ENCODE data around the gene ZNF469.

ZNF469 gene

DNA sequence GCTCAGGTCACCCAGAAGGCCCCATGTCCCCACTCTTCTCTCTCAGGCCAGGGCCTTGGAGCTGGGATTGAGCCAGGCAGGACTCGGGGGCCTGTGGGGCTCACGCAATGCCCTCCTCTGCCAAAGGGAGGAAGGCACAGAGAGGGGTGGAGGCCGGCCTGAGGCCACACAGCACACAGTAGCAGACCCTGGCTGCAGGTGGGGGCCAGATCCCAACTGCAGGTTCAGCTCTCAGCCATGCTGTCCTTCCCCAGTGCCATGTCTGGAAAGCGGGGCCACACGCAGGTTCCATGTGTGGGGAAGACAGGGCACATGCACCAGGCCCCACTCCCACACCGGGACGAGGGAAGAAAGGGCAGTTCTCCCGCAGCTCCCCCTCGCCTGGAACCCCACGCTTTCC is 37.0 kb downstream of the ZNF469 start:
- ChIA-PET CTCF (interaction anchor here (1.4 kb wide), 1 partner anchor 8 kb away, joined by 4 read pairs; no protein-coding TSS in a partner anchor), POLR2A (no interaction called here)
- no peaks in the 10 kb centered on the region for H3K9me3 ChIP-seq (ENCODE audit: control extremely low read depth in 1 of 5, control insufficient read depth in 4 of 5, insufficient read depth in 2 of 5, low read depth in 1 of 5, low read length in 4 of 5)
- peaks cover 0 to 12% (median 2%) of the 10 kb centered on the region in 5 experiments for H3K27me3 ChIP-seq (replicated peaks in 2 of 5; ENCODE audit: control insufficient read depth in 4 of 5, insufficient read depth in 5 of 5, low read length in 4 of 5)
- no peak for DNase-seq
- peaks cover 0 to 6% (median 3%) of the 10 kb centered on the region in 4 experiments for H3K4me1 ChIP-seq (ENCODE audit: control extremely low read depth in 1 of 4, control insufficient read depth in 4 of 4, insufficient read depth in 4 of 4, low read length in 3 of 4)
- H3K4me3 ChIP-seq (ENCODE audit: control insufficient read depth in 1 of 7, extremely low read depth in 1 of 7, insufficient read depth in 4 of 7, low read depth in 2 of 7, low read length in 6 of 7) = no peak overlapping the region
- no peaks in the 10 kb centered on the region for H3K36me3 ChIP-seq (ENCODE audit: control insufficient read depth in 4 of 4, insufficient read depth in 4 of 4, low read length in 3 of 4)
- WGBS (ENCODE audit: insufficient coverage) = 89% methylated on average over 7 of the region's 10 CpGs
- H3K27ac ChIP-seq (ENCODE audit: insufficient read depth in 1 of 2, low read depth in 1 of 2, low read length in 2 of 2, poor library complexity in 1 of 2, severe bottlenecking in 2 of 2) = no peak overlapping the region

DNA sequence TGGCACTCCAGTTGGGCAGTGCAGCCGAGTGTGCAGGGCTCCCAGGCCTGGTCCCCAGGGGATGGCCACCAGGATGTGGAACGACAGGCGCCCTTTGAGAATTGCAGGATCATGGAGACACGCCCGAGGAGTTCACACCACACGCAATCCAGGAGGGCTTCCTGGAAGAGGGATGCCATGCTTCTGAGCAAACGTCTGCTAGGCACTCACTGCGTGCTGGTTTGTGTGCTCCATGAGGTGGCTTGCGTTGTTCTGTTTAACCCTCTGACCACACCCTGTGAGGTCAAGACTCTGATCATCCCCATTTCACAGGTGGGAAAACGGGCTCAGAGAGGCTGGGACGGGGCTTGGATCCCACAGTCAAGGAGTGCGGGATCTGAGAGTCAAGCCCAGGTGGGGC is 37.7 kb downstream of the ZNF469 start:
- H3K27ac ChIP-seq (ENCODE audit: insufficient read depth in 1 of 2, low read depth in 1 of 2, low read length in 2 of 2, poor library complexity in 1 of 2, severe bottlenecking in 2 of 2) = no peak overlapping the region
- DNase-seq = no peak
- 87% methylated on average over 10 of the region's 12 CpGs for WGBS (ENCODE audit: insufficient coverage)
- POLR2A ChIA-PET = no interaction called here
- no peak overlapping the region for H3K4me3 ChIP-seq (ENCODE audit: control insufficient read depth in 1 of 7, extremely low read depth in 1 of 7, insufficient read depth in 4 of 7, low read depth in 2 of 7, low read length in 6 of 7)
- peaks cover 0 to 14% (median 2%) of the 10 kb centered on the region in 5 experiments for H3K27me3 ChIP-seq (replicated peaks in 2 of 5; ENCODE audit: control insufficient read depth in 4 of 5, insufficient read depth in 5 of 5, low read length in 4 of 5)
- CTCF ChIA-PET = no interaction called here
- peaks cover 0 to 10% (median 7%) of the 10 kb centered on the region in 4 experiments for H3K4me1 ChIP-seq (ENCODE audit: control extremely low read depth in 1 of 4, control insufficient read depth in 4 of 4, insufficient read depth in 4 of 4, low read length in 3 of 4)
- no peaks in the 10 kb centered on the region for H3K9me3 ChIP-seq (ENCODE audit: control extremely low read depth in 1 of 5, control insufficient read depth in 4 of 5, insufficient read depth in 2 of 5, low read depth in 1 of 5, low read length in 4 of 5)
- no peaks in the 10 kb centered on the region for H3K36me3 ChIP-seq (ENCODE audit: control insufficient read depth in 4 of 4, insufficient read depth in 4 of 4, low read length in 3 of 4)

DNA sequence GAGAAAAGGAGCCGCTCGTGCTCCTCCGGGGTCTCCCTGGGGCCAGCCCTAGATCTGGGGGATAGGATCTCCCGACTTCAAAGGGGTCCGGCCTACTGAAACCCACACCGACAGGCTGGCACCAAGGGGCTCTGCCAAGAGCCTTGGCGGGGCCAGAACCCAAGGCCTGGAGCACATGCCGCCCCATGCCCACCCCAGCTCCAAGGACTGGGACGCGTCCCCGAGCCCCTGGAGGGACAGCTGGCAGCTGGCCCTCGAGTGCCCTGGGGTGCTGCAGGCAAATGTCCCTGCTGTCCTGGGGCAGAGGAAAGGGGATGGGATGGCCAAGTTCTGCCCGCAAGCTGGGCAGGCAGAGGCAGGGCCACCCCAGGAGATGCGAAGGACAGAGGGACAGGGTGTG is 38.5 kb downstream of the ZNF469 start:
- no peak for DNase-seq
- Histone ChIP-seq H3K9me3 (ENCODE audit: control extremely low read depth in 1 of 5, control insufficient read depth in 4 of 5, insufficient read depth in 2 of 5, low read depth in 1 of 5, low read length in 4 of 5) (no peaks in the 10 kb centered on the region), H3K36me3 (ENCODE audit: control insufficient read depth in 4 of 4, insufficient read depth in 4 of 4, low read length in 3 of 4) (no peaks in the 10 kb centered on the region), H3K4me3 (ENCODE audit: control insufficient read depth in 1 of 7, extremely low read depth in 1 of 7, insufficient read depth in 4 of 7, low read depth in 2 of 7, low read length in 6 of 7) (no peak overlapping the region), H3K27me3 (replicated peaks in 2 of 5; ENCODE audit: control insufficient read depth in 4 of 5, insufficient read depth in 5 of 5, low read length in 4 of 5) (peaks cover 0 to 14% (median 2%) of the 10 kb centered on the region in 5 experiments), H3K27ac (ENCODE audit: insufficient read depth in 1 of 2, low read depth in 1 of 2, low read length in 2 of 2, poor library complexity in 1 of 2, severe bottlenecking in 2 of 2) (no peak overlapping the region), H3K4me1 (ENCODE audit: control extremely low read depth in 1 of 4, control insufficient read depth in 4 of 4, insufficient read depth in 4 of 4, low read length in 3 of 4) (peaks cover 0 to 10% (median 7%) of the 10 kb centered on the region in 4 experiments)
- ChIA-PET CTCF (no interaction called here), POLR2A (no interaction called here)
- 95% methylated on average over 11 of the region's 14 CpGs for WGBS (ENCODE audit: insufficient coverage)

DNA sequence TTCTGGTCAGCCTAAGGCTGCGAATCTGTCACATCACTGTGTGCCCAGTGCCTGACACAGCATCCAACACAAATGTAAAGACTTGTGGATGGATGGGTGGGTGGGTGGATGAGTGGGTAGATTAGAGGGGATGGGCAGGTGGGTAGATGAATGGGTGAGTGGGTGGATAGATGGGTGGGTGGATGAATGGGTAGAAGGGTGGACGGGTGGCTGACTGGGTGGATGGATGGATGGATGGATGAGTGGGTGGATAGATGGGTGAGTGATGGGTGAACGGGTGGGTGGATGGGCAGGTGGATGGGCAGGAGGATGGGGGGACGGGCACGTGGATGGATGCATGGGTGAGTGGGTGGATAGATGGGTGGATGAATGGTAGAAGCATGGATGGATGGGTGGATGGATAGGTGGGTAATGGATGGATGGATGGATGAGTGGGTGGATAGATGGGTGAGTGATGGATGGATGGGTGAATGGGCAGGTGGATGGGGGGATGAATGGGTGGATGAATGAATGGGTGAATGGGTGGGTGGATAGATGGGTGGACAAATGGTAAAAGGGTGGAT is 39.2 kb downstream of the ZNF469 start:
- POLR2A ChIA-PET = no interaction called here
- WGBS (ENCODE audit: insufficient coverage) = 70% methylated on average over 4 of the region's 5 CpGs

DNA sequence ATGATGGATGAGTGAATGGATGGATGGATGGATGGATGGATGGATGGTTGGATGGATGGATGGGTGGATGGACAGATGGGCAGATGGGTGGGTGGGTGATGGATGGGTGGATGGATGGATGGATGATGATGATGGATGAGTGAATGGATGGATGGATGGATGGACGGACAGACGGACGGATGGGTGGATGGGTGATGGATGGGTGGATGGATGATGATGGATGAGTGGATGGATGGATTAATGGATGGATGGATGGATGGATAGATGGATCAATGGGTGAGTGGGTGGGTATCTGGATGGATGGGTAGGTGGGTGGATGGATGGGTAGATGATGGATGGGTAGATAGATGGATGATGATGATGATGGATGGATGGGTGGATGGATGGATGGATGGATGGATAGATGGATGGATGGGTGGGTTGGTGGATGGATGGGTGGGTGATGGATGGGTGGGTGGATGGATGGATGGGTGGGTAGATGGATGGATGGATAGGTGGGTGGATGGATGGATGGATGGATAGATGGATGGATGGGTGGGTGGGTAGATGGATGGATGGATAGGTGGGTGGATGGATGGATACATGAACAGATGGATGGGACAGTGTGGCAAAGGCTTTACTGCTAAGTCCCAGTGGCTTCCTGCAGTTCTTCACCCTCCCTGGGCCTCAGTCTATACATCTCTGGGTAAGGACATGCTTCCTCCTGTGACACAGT is 40.1 kb downstream of the ZNF469 start:
- ChIA-PET CTCF (no interaction called here), POLR2A (no interaction called here)
- peaks cover 0 to 14% (median 2%) of the 10 kb centered on the region in 5 experiments for H3K27me3 ChIP-seq (replicated peaks in 2 of 5; ENCODE audit: control insufficient read depth in 4 of 5, insufficient read depth in 5 of 5, low read length in 4 of 5)
- no peak overlapping the region for H3K27ac ChIP-seq (ENCODE audit: insufficient read depth in 1 of 2, low read depth in 1 of 2, low read length in 2 of 2, poor library complexity in 1 of 2, severe bottlenecking in 2 of 2)
- no peak overlapping the region for H3K4me3 ChIP-seq (ENCODE audit: control insufficient read depth in 1 of 7, extremely low read depth in 1 of 7, insufficient read depth in 4 of 7, low read depth in 2 of 7, low read length in 6 of 7)
- DNase-seq = no peak
- peaks cover 0 to 10% (median 7%) of the 10 kb centered on the region in 4 experiments for H3K4me1 ChIP-seq (ENCODE audit: control extremely low read depth in 1 of 4, control insufficient read depth in 4 of 4, insufficient read depth in 4 of 4, low read length in 3 of 4)
- no peaks in the 10 kb centered on the region for H3K36me3 ChIP-seq (ENCODE audit: control insufficient read depth in 4 of 4, insufficient read depth in 4 of 4, low read length in 3 of 4)
- H3K9me3 ChIP-seq (ENCODE audit: control extremely low read depth in 1 of 5, control insufficient read depth in 4 of 5, insufficient read depth in 2 of 5, low read depth in 1 of 5, low read length in 4 of 5) = no peaks in the 10 kb centered on the region
- 76% methylated on average over 3 of the region's 3 CpGs for WGBS (ENCODE audit: insufficient coverage)

More for the DNA sequence above, 39.2 kb downstream of the ZNF469 start:
- no peak overlapping the region for H3K4me3 ChIP-seq (ENCODE audit: control insufficient read depth in 1 of 7, extremely low read depth in 1 of 7, insufficient read depth in 4 of 7, low read depth in 2 of 7, low read length in 6 of 7)
- H3K27me3 ChIP-seq (replicated peaks in 2 of 5; ENCODE audit: control insufficient read depth in 4 of 5, insufficient read depth in 5 of 5, low read length in 4 of 5) = peaks cover 0 to 14% (median 2%) of the 10 kb centered on the region in 5 experiments
- H3K36me3 ChIP-seq (ENCODE audit: control insufficient read depth in 4 of 4, insufficient read depth in 4 of 4, low read length in 3 of 4) = no peaks in the 10 kb centered on the region
- CTCF ChIA-PET = no interaction called here
- H3K4me1 ChIP-seq (ENCODE audit: control extremely low read depth in 1 of 4, control insufficient read depth in 4 of 4, insufficient read depth in 4 of 4, low read length in 3 of 4) = peaks cover 0 to 10% (median 7%) of the 10 kb centered on the region in 4 experiments
- DNase-seq = no peak
- H3K27ac ChIP-seq (ENCODE audit: insufficient read depth in 1 of 2, low read depth in 1 of 2, low read length in 2 of 2, poor library complexity in 1 of 2, severe bottlenecking in 2 of 2) = no peak overlapping the region
- no peaks in the 10 kb centered on the region for H3K9me3 ChIP-seq (ENCODE audit: control extremely low read depth in 1 of 5, control insufficient read depth in 4 of 5, insufficient read depth in 2 of 5, low read depth in 1 of 5, low read length in 4 of 5)

DNA sequence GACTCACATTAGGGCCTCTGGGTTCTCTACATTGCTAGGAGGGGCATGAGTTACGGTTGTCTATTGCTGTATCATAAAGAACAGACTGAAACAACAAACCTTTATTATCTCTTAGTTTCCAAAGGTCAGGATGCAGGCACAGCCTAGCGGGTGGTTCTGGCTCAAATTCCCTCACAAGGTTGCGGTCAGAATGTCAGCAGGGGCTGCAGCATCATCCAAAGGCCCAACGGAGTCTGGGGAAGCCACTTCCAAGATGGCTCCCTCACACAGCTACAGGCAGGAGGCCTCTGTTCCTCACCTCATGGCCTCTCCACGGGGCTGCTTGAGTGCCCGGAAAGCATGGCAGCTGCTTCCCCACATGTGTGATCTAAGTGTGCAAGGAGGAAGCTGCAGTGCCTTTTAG is 40.7 kb downstream of the ZNF469 start:
- H3K9me3 ChIP-seq (ENCODE audit: control extremely low read depth in 1 of 5, control insufficient read depth in 4 of 5, insufficient read depth in 2 of 5, low read depth in 1 of 5, low read length in 4 of 5) = no peaks in the 10 kb centered on the region
- H3K4me3 ChIP-seq (ENCODE audit: control insufficient read depth in 1 of 7, extremely low read depth in 1 of 7, insufficient read depth in 4 of 7, low read depth in 2 of 7, low read length in 6 of 7) = no peak overlapping the region
- H3K27ac ChIP-seq (ENCODE audit: insufficient read depth in 1 of 2, low read depth in 1 of 2, low read length in 2 of 2, poor library complexity in 1 of 2, severe bottlenecking in 2 of 2) = no peak overlapping the region
- peaks cover 0 to 10% (median 7%) of the 10 kb centered on the region in 4 experiments for H3K4me1 ChIP-seq (ENCODE audit: control extremely low read depth in 1 of 4, control insufficient read depth in 4 of 4, insufficient read depth in 4 of 4, low read length in 3 of 4)
- DNase-seq = no peak
- 91% methylated on average over 5 of the region's 6 CpGs for WGBS (ENCODE audit: insufficient coverage)
- ChIA-PET CTCF (no interaction called here), POLR2A (no interaction called here)
- peaks cover 0 to 14% (median 2%) of the 10 kb centered on the region in 5 experiments for H3K27me3 ChIP-seq (replicated peaks in 2 of 5; ENCODE audit: control insufficient read depth in 4 of 5, insufficient read depth in 5 of 5, low read length in 4 of 5)
- H3K36me3 ChIP-seq (ENCODE audit: control insufficient read depth in 4 of 4, insufficient read depth in 4 of 4, low read length in 3 of 4) = no peaks in the 10 kb centered on the region

DNA sequence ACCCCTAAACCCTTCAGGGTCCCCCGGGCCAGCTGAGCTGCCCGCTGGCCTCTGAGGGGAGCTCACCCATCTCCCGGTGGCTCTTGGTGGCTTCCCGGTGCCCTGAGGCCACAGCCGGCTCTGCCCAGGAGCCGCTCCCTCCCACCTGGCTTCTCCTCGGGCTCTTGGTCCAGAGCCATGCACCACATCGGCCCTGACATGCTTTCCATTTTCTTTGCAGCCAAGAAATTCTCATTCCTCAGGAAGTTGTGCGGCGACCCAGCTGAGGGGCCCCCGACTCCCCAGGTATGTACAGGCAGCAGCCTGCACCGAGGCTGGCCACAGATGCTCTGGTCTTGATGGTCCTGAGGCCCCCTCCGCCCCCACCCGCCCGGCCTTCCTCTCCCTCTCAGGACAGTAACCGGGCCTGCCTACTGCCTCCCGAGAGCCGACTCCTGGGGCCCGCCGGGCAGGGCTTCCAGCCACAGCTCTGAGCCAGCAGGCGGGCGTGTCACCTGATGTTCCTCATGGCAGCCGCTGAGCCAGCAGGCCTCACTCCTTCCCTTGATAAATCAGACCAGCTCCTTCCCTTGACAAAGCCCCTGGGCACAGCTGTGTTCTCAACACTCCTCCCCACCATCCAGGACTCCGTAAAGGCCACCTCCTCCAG is 42.0 kb downstream of the ZNF469 start:
- WGBS (ENCODE audit: insufficient coverage) = 21% methylated on average over 20 of the region's 24 CpGs
- Histone ChIP-seq H3K36me3 (ENCODE audit: control insufficient read depth in 4 of 4, insufficient read depth in 4 of 4, low read length in 3 of 4) (no peaks in the 10 kb centered on the region), H3K4me3 (ENCODE audit: control insufficient read depth in 1 of 7, extremely low read depth in 1 of 7, insufficient read depth in 4 of 7, low read depth in 2 of 7, low read length in 6 of 7) (no peak overlapping the region), H3K27me3 (replicated peaks in 2 of 5; ENCODE audit: control insufficient read depth in 4 of 5, insufficient read depth in 5 of 5, low read length in 4 of 5) (peaks cover 0 to 14% (median 2%) of the 10 kb centered on the region in 5 experiments), H3K27ac (ENCODE audit: insufficient read depth in 1 of 2, low read depth in 1 of 2, low read length in 2 of 2, poor library complexity in 1 of 2, severe bottlenecking in 2 of 2) (no peak overlapping the region), H3K9me3 (ENCODE audit: control extremely low read depth in 1 of 5, control insufficient read depth in 4 of 5, insufficient read depth in 2 of 5, low read depth in 1 of 5, low read length in 4 of 5) (no peaks in the 10 kb centered on the region), H3K4me1 (ENCODE audit: control extremely low read depth in 1 of 4, control insufficient read depth in 4 of 4, insufficient read depth in 4 of 4, low read length in 3 of 4) (peaks cover 0 to 12% (median 10%) of the 10 kb centered on the region in 4 experiments)
- ChIA-PET CTCF (interaction anchor here (0.6 kb wide), 1 partner anchor 109 kb away, joined by 3 read pairs; no protein-coding TSS in a partner anchor), POLR2A (interaction anchor here (0.6 kb wide), 1 partner anchor 15 kb away, joined by 3 read pairs; no protein-coding TSS in a partner anchor)
- peak in 2 of 3 donors; percentile 28 to 38 for DNase-seq
